Measurements from ENCODE around the gene CARS1. TPM values are rescaled to one million over a fixed set of nuclear protein-coding genes. Genes with fewer than 3 reads are reported as not detected.

The CARS1 gene
- total and polyA plus RNA-seq, 2 experiments from 2014 or later: 72.9 to 95.9 TPM

- Mint-ChIP-seq H3K4me3 (no peak overlapping the region), H3K27ac (no peak overlapping the region)
- DNase-seq (ENCODE audit: low spot score): no peak
Measured at GRCh38 chr11:3089236-3090061, 32.2 kb upstream of the CARS1 start.

GRCh38 chr11:3088806-3089205, 31.6 kb upstream of the CARS1 start:
- H2AFZ ChIP-seq: no peak overlapping the region
- no peaks in the 10 kb centered on the region for H3K36me3 ChIP-seq (ENCODE audit: insufficient read depth)
- H3K27ac Mint-ChIP-seq: no peak overlapping the region
- H4K20me1 ChIP-seq (replicated peaks; ENCODE audit: insufficient read depth): no peaks in the 10 kb centered on the region
- no peaks in the 10 kb centered on the region for H3K9me2 ChIP-seq (ENCODE audit: insufficient read depth)
- TF ChIP-seq REST (IDR thresholded peaks at IDR 0.05; ENCODE audit: unreplicated experiment) (no peak), STAT1 (IDR thresholded peaks at IDR 0.05; ENCODE audit: unreplicated experiment) (no peak), CREB1 (CRISPR knock-in tag; IDR thresholded peaks at IDR 0.05; ENCODE audit: low read depth) (no peak), ETS1 (IDR thresholded peaks at IDR 0.05) (no peak), JUNB (IDR thresholded peaks at IDR 0.05; ENCODE audit: unreplicated experiment) (no peak)
- no peaks in the 10 kb centered on the region for H3K79me2 ChIP-seq (replicated peaks; ENCODE audit: insufficient read depth)
- no peak overlapping the region for H3K4me3 ChIP-seq
- H3K27me3 ChIP-seq (ENCODE audit: insufficient read depth): no peaks in the 10 kb centered on the region
- H3K4me2 ChIP-seq: no peak overlapping the region
- no peak overlapping the region for H3K27ac ChIP-seq (ENCODE audit: low read depth)
- peaks cover 3% of the 10 kb centered on the region; the same call in 1 of the 2 replicates for H3K4me1 ChIP-seq (ENCODE audit: insufficient read depth)
- DNase-seq (ENCODE audit: low spot score) (no peak), ATAC-seq (no peak)
- H3K4me3 Mint-ChIP-seq: no peak overlapping the region; the same call in 2 of the 3 replicates
- peaks cover 10% of the 10 kb centered on the region for H3K27me3 Mint-ChIP-seq (ENCODE audit: insufficient read depth, low read depth, poor library complexity)
- H3K4me1 Mint-ChIP-seq: peaks cover 14% of the 10 kb centered on the region; the same call in 2 of the 3 replicates
- H3K36me3 Mint-ChIP-seq (ENCODE audit: low read depth): no peaks in the 10 kb centered on the region; the same call in 2 of the 3 replicates
- H3F3A ChIP-seq (replicated peaks; ENCODE audit: low read depth): no peaks in the 10 kb centered on the region
- H3K9me3 Mint-ChIP-seq: no peaks in the 10 kb centered on the region

More at GRCh38 chr11:3089236-3090061, 32.2 kb upstream of the CARS1 start:
- H4K20me1 ChIP-seq (replicated peaks; ENCODE audit: insufficient read depth): no peaks in the 10 kb centered on the region
- H3K4me3 ChIP-seq: no peak overlapping the region
- H2AFZ ChIP-seq: no peak overlapping the region
- H3K27ac ChIP-seq (ENCODE audit: low read depth): no peak overlapping the region
- peaks cover 3% of the 10 kb centered on the region; the same call in 1 of the 2 replicates for H3K4me1 ChIP-seq (ENCODE audit: insufficient read depth)
- ATAC-seq: no peak
- H3K4me2 ChIP-seq: no peak overlapping the region
- Mint-ChIP-seq H3K9me3 (no peaks in the 10 kb centered on the region), H3K27me3 (ENCODE audit: insufficient read depth, low read depth, poor library complexity) (peaks cover 6% of the 10 kb centered on the region), H3K4me1 (peaks cover 14% of the 10 kb centered on the region; the same call in 2 of the 3 replicates), H3K36me3 (ENCODE audit: low read depth) (no peaks in the 10 kb centered on the region; the same call in 2 of the 3 replicates)
- no peaks in the 10 kb centered on the region for H3K9me2 ChIP-seq (ENCODE audit: insufficient read depth)
- H3K79me2 ChIP-seq (replicated peaks; ENCODE audit: insufficient read depth): no peaks in the 10 kb centered on the region
- H3F3A ChIP-seq (replicated peaks; ENCODE audit: low read depth): no peaks in the 10 kb centered on the region
- no peaks in the 10 kb centered on the region for H3K36me3 ChIP-seq (ENCODE audit: insufficient read depth)
- H3K27me3 ChIP-seq (ENCODE audit: insufficient read depth): no peaks in the 10 kb centered on the region
- TF ChIP-seq, protein P1, sequence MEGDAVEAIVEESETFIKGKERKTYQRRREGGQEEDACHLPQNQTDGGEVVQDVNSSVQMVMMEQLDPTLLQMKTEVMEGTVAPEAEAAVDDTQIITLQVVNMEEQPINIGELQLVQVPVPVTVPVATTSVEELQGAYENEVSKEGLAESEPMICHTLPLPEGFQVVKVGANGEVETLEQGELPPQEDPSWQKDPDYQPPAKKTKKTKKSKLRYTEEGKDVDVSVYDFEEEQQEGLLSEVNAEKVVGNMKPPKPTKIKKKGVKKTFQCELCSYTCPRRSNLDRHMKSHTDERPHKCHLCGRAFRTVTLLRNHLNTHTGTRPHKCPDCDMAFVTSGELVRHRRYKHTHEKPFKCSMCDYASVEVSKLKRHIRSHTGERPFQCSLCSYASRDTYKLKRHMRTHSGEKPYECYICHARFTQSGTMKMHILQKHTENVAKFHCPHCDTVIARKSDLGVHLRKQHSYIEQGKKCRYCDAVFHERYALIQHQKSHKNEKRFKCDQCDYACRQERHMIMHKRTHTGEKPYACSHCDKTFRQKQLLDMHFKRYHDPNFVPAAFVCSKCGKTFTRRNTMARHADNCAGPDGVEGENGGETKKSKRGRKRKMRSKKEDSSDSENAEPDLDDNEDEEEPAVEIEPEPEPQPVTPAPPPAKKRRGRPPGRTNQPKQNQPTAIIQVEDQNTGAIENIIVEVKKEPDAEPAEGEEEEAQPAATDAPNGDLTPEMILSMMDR (conservative IDR thresholded peaks at IDR 0.05; ENCODE audit: low read depth in 2 of 2): no peak

Measured in GM23338 (cell line).